ENCODE results near the gene SMG6. TPM values are rescaled to one million over a fixed set of nuclear protein-coding genes. Genes with fewer than 3 reads are reported as not detected.

Gene SMG6
- total and polyA plus RNA-seq, 2 of the 8 experiments (the other 6 are each of a cell fraction or from before 2014, with no cell fraction given) = 18.5 to 25.2 TPM

GRCh38 chr17:2275722-2276121, 27.9 kb downstream of the SMG6 start:
- H4K20me1 ChIP-seq (replicated peaks in 1 of 2; ENCODE audit: control insufficient read depth in 1 of 2, insufficient read depth in 2 of 2, low read length in 2 of 2) = peaks cover 0 to 2% of the 10 kb centered on the region in 2 experiments
- no peak for TF ChIP-seq CHD2 (IDR thresholded peaks at IDR 0.05; ENCODE audit: low read length)
- no peak for TF ChIP-seq RBBP5 (IDR thresholded peaks at IDR 0.05; ENCODE audit: borderline replicate concordance, low read depth, low read length)
- TF ChIP-seq, protein P1, sequence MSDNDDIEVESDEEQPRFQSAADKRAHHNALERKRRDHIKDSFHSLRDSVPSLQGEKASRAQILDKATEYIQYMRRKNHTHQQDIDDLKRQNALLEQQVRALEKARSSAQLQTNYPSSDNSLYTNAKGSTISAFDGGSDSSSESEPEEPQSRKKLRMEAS (IDR thresholded peaks at IDR 0.05) = no peak
- no peak for TF ChIP-seq POU5F1 (IDR thresholded peaks at IDR 0.05; ENCODE audit: low read depth, low read length)
- TF ChIP-seq KDM1A (IDR thresholded peaks at IDR 0.05; ENCODE audit: borderline replicate concordance, low read length) = no peak
- TF ChIP-seq EZH2 (IDR thresholded peaks at IDR 0.05; ENCODE audit: low read depth, low read length, severe bottlenecking) = no peak
- TF ChIP-seq GABPA (IDR thresholded peaks at IDR 0.05; ENCODE audit: borderline replicate concordance, insufficient read depth, low read length) = no peak
- no peak for TF ChIP-seq SIX5 (IDR thresholded peaks at IDR 0.05; ENCODE audit: low read depth, low read length)
- TF ChIP-seq PHF8 (conservative IDR thresholded peaks at IDR 0.05; ENCODE audit: low read depth, low read length) = no peak
- TF ChIP-seq BACH1 (IDR thresholded peaks at IDR 0.05; ENCODE audit: low read length) = no peak
- TF ChIP-seq TEAD4 (IDR thresholded peaks at IDR 0.05; ENCODE audit: low read depth, low read length) = no peak
- TF ChIP-seq TAF7 (optimal IDR thresholded peaks at IDR 0.05; ENCODE audit: borderline replicate concordance, low read depth, low read length) = no peak
- TF ChIP-seq SUZ12 (IDR thresholded peaks at IDR 0.05; ENCODE audit: low read length) = no peak
- TF ChIP-seq ASH2L (IDR thresholded peaks at IDR 0.05; ENCODE audit: low read length) = no peak
- TF ChIP-seq CHD1 (IDR thresholded peaks at IDR 0.05; ENCODE audit: low read depth, low read length) = no peak

More at GRCh38 chr17:2275722-2276121, 27.9 kb downstream of the SMG6 start:
- H3K27ac ChIP-seq (ENCODE audit: low read depth, low read length) = no peak overlapping the region
- H2AK5ac ChIP-seq (ENCODE audit: low read depth, low read length) = no peak overlapping the region
- H4K8ac ChIP-seq (ENCODE audit: extremely low read depth, insufficient read depth, low read length) = no peak overlapping the region
- H3K14ac ChIP-seq (ENCODE audit: insufficient read length) = no peak overlapping the region
- no peak overlapping the region for H3K23ac ChIP-seq (ENCODE audit: insufficient read length)
- no peak overlapping the region for H3K9ac ChIP-seq (replicated peaks in 1 of 4; ENCODE audit: extremely low read depth in 1 of 4, low read depth in 3 of 4, low read length in 3 of 4)
- H3K23me2 ChIP-seq (ENCODE audit: low read depth, low read length) = no peaks in the 10 kb centered on the region
- H3K36me3 ChIP-seq (ENCODE audit: control insufficient read depth in 2 of 4, insufficient read depth in 4 of 4, low read length in 3 of 4) = peaks cover 0 to 14% (median 9%) of the 10 kb centered on the region in 4 experiments; a peak in 5 of 8 replicates
- H3K9me3 ChIP-seq (ENCODE audit: insufficient read depth in 2 of 2, low read depth in 1 of 2, low read length in 1 of 2) = no peaks in the 10 kb centered on the region
- CTCF ChIA-PET (ENCODE audit: partially characterized antibody) = interaction anchor here (0.8 to 1.4 kb wide), 3 partner anchors 9 to 31 kb away, joined by 3 to 4 read pairs (median 3); no protein-coding TSS in a partner anchor
- no peak overlapping the region for H3K4me3 ChIP-seq (ENCODE audit: extremely low read depth in 1 of 4, insufficient read depth in 2 of 4, low read depth in 3 of 4, low read length in 4 of 4)
- no peak overlapping the region for H3K4ac ChIP-seq (replicated peaks; ENCODE audit: insufficient read length, low read depth, low read length)
- WGBS, 2 experiments (ENCODE audit: extremely low coverage in 1 of 2, insufficient coverage in 1 of 2, insufficient read length in 1 of 2, insufficient replicate concordance in 2 of 2, low coverage in 1 of 2, low lambda C conversion rate in 2 of 2, missing lambda C conversion rate in 1 of 2) = 86% methylated on average over 1 of the region's 1 CpG; no CpG with 5 or more reads in 1 of the 2 experiments
- H2AFZ ChIP-seq (ENCODE audit: low read length) = no peak overlapping the region
- H3K79me1 ChIP-seq (ENCODE audit: low read depth, low read length) = no peaks in the 10 kb centered on the region
- H4K5ac ChIP-seq (ENCODE audit: insufficient read length, low read depth, low read length) = no peak overlapping the region
- H4K91ac ChIP-seq (replicated peaks; ENCODE audit: insufficient read length, low read length) = no peak overlapping the region
- H3K4me1 ChIP-seq (replicated peaks in 1 of 4; ENCODE audit: control insufficient read depth in 3 of 4, insufficient read depth in 4 of 4, low read length in 3 of 4) = no peaks in the 10 kb centered on the region
- no peak overlapping the region for H3K18ac ChIP-seq (ENCODE audit: extremely low read depth, low read length)
- no peak overlapping the region for H3K4me2 ChIP-seq (ENCODE audit: insufficient read depth in 1 of 2, low read depth in 2 of 2, low read length in 2 of 2)
- no peak overlapping the region for H2BK5ac ChIP-seq (ENCODE audit: low read depth, low read length)
- no peak overlapping the region for H2BK12ac ChIP-seq (ENCODE audit: low read depth, low read length)
- no peak overlapping the region for H2BK120ac ChIP-seq (replicated peaks; ENCODE audit: low read depth, low read length)
- no peaks in the 10 kb centered on the region for H3K27me3 ChIP-seq (replicated peaks in 1 of 4; ENCODE audit: control insufficient read depth in 3 of 4, extremely low read depth in 1 of 4, insufficient read depth in 3 of 4, low read length in 3 of 4)
- H2BK20ac ChIP-seq (ENCODE audit: low read length) = no peak overlapping the region
- no peak for FAIRE-seq
- no peak for DNase-seq (ENCODE audit: low read depth in 1 of 2, low spot score in 2 of 2)
- POLR2A ChIA-PET (ENCODE audit: partially characterized antibody) = interaction anchor here (1.1 kb wide), 1 partner anchor 23 kb away, joined by 4 read pairs; no protein-coding TSS in a partner anchor
- no peaks in the 10 kb centered on the region for H3K79me2 ChIP-seq (ENCODE audit: control insufficient read depth in 1 of 2, insufficient read depth in 2 of 2, low read length in 2 of 2)
- no peak overlapping the region for H3K56ac ChIP-seq (replicated peaks; ENCODE audit: insufficient read length, low read depth, low read length)
- no peak overlapping the region for H2BK15ac ChIP-seq (ENCODE audit: low read length)
